A549 treated with RU486 at 1 μM for 4 hours (cell line): Measurements from ENCODE around the gene EPB41L1. TPM values are rescaled to one million over a fixed set of nuclear protein-coding genes. Genes with fewer than 3 reads are reported as not detected.

Source experiments
- total RNA-seq: library from RNA; stranded (reverse); fragments of 200-300 nt; extraction: Qiagen RNA extraction; gene quantifications from 5 replicates; pipeline ENCODE4 v1.2.3, GENCODE V29; 2022; ENCODE audit warnings: low read depth

Gene EPB41L1
- total RNA-seq, result 48.2 to 73.6 TPM (median 66.3 TPM) in 5 replicates

GRCh38 chr20:36154700-36155628 lies at the start of gene EPB41L1:
Gene EPB41L1 (plus strand): TSS chr20:36154740. CDS start chr20:36173778, 19,038 bp downstream.

DNA sequence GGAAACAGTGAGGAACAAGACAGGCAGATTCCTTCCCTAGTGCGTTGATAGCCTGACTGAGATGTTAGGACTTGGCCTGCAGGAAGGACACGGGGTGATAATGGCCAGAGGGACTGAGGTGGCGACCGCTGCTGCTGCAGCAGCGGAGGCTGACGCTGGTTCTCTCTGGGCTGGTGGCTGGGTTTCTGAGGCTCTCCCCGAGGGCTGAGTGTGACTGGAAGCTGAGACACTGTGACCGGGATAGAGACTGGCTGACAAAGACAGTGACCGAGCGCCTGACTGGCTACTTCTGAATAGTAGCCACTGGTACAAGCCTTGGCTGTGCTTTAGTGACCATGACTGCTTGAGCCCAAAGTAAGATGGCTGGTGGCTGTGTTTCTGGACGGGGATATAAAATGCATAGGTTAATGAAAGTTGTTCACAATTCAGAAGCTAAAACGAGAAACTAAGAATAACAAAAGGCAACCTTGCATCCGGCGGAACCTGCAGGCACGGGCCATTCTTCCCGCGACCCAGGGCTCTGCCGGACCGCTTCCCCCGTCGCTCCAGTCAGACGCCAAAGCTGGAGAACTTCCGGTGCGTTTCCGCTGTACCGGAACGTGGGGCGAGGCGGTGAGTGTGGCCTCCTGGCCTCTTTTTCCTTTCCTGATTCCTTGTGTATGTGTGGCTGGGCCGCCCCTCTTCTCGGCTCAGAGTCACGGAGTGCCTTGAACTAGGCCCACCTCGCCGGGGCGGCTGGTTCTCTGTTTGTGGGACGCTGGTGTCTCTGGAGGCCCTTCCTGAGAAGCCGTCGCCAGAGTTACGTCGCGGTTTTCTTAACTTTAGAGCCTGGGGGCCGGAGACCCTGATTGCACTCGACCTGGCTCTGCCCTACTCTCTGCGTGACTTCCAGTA lies 81.6 kb downstream of the EPB41L1 start, which contains the start of gene AAR2:
Gene AAR2 (plus strand): TSS at position 587 of the 894 bp plus-strand sequence. CDS start 3,391 bp downstream, outside the sequence.

Other genes starting within 250 kb of the EPB41L1 start
- 68.6 to 106 TPM (median 87.0 TPM) in 5 replicates for gene SCAND1, start 200.2 kb upstream of the EPB41L1 start, total RNA-seq
- gene CNBD2, start 186.2 kb upstream of the EPB41L1 start, total RNA-seq, result 4.3 to 5.9 TPM (median 5.2 TPM) in 5 replicates
- gene AAR2, start 81.7 kb downstream of the EPB41L1 start, total RNA-seq, result 40.6 to 43.8 TPM (median 42.3 TPM) in 5 replicates
- gene DLGAP4, start 151.6 kb downstream of the EPB41L1 start, total RNA-seq, result 53.1 to 72.9 TPM (median 64.9 TPM) in 5 replicates